Measurements from ENCODE around the gene ARHGEF25. TPM values are rescaled to one million over a fixed set of nuclear protein-coding genes. Genes with fewer than 3 reads are reported as not detected.
A peak's percentile ranks its signal among the peaks of the same experiment; 100 is the strongest.

ARHGEF25 gene
- total RNA-seq, 6 donors from 2014 or later = 6.6 to 78.6 (median 8.2) TPM

GRCh38 chr12:57619434-57620244, 8.4 kb downstream of the ARHGEF25 start:
- peak in 1 of 2 donors; percentile 2 for ATAC-seq (ENCODE audit: low FRiP score in 2 of 2)
- H3K4me1 ChIP-seq = peaks cover 14 to 31% (median 25%) of the 10 kb centered on the region in 4 donors
- peak; percentile 54 to 87 for DNase-seq
- no peaks in the 10 kb centered on the region for H3K36me3 ChIP-seq
- 17 to 43% methylated on average over 20 to 42 of the region's 46 CpGs for WGBS, 2 donors
- no peak overlapping the region for H3K27ac ChIP-seq
- TF ChIP-seq CTCF (IDR thresholded peaks at IDR 0.05) (no peak), POLR2A (IDR thresholded peaks at IDR 0.05) (no peak), POLR2AphosphoS5 (IDR thresholded peaks at IDR 0.05) (no peak), EP300 (IDR thresholded peaks at IDR 0.05) (no peak)
- peak overlapping the region in 1 of 4 donors; percentile 18 for H3K4me3 ChIP-seq
- peaks cover 0 to 47% (median 18%) of the 10 kb centered on the region in 4 donors for H3K27me3 ChIP-seq
- no peaks in the 10 kb centered on the region for H3K9me3 ChIP-seq

DNA sequence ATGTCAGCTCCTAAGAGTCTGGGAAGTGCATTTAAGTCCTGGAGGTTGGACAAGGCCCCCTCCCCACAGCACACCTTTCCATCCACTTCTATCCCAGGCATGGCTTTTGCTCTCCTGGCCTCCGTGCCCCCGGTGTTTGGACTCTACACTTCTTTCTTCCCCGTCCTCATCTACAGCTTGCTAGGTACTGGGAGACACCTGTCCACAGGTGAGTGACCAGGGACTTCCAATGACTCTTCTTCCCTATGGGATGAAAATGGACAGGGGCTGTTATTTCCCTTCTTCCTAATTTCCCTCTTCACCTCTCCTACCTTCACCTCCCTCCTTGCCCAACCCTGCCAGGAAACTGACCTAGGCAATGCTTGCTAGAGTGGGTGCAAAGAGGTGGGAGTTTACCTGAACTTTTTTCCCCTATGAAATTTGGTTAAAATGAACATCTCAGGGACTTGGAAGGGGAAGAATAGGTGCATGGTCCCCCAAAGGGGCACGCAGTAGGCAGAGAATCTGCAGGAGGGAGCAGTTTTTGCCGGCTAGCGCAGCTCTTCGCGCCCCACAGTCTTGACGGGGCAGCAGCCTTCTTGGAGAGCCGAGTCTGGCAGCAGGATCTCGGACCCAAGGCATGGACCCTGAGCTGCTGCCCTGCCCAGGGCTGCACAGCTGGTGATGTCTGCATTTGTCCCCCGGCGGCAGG, 9.2 kb downstream of the ARHGEF25 start:
- 35 to 61% methylated on average over 8 to 13 of the region's 13 CpGs for WGBS, 2 donors
- ATAC-seq (ENCODE audit: low FRiP score in 2 of 2) = no peak

GRCh38 chr12:57620936-57621496, 9.8 kb downstream of the ARHGEF25 start:
- DNase-seq = peak in 1 of 2 donors; percentile 86
- no peaks in the 10 kb centered on the region for H3K9me3 ChIP-seq
- H3K4me3 ChIP-seq = peak overlapping the region in 3 of 4 donors; percentile 30 to 50 (median 42)
- ATAC-seq (ENCODE audit: low FRiP score in 2 of 2) = peak in 1 of 2 donors; percentile 39
- no peak overlapping the region for H3K27ac ChIP-seq
- H3K4me1 ChIP-seq = peaks cover 14 to 31% (median 25%) of the 10 kb centered on the region in 4 donors
- H3K27me3 ChIP-seq = peaks cover 0 to 59% (median 21%) of the 10 kb centered on the region in 4 donors
- WGBS, 2 donors = 6 to 10% methylated on average over 26 of the region's 42 CpGs
- H3K36me3 ChIP-seq = no peaks in the 10 kb centered on the region
- TF ChIP-seq POLR2A (IDR thresholded peaks at IDR 0.05) = no peak
- TF ChIP-seq EP300 (IDR thresholded peaks at IDR 0.05) = no peak
- TF ChIP-seq CTCF (IDR thresholded peaks at IDR 0.05) = no peak
- no peak for TF ChIP-seq POLR2AphosphoS5 (IDR thresholded peaks at IDR 0.05)

More for the DNA sequence above, 9.2 kb downstream of the ARHGEF25 start:
- no peak overlapping the region for H3K4me3 ChIP-seq
- H3K27ac ChIP-seq = no peak overlapping the region
- no peak for DNase-seq
- peaks cover 0 to 53% (median 18%) of the 10 kb centered on the region in 4 donors for H3K27me3 ChIP-seq
- H3K4me1 ChIP-seq = peaks cover 14 to 31% (median 25%) of the 10 kb centered on the region in 4 donors
- H3K36me3 ChIP-seq = no peaks in the 10 kb centered on the region
- no peaks in the 10 kb centered on the region for H3K9me3 ChIP-seq
- no peak for TF ChIP-seq POLR2A (IDR thresholded peaks at IDR 0.05)
- no peak for TF ChIP-seq CTCF (IDR thresholded peaks at IDR 0.05)
- TF ChIP-seq EP300 (IDR thresholded peaks at IDR 0.05) = no peak
- no peak for TF ChIP-seq POLR2AphosphoS5 (IDR thresholded peaks at IDR 0.05)

GRCh38 chr12:57621497-57622292, 10.5 kb downstream of the ARHGEF25 start:
- DNase-seq = peak in 1 of 2 donors; percentile 92
- no peaks in the 10 kb centered on the region for H3K36me3 ChIP-seq
- TF ChIP-seq POLR2A (IDR thresholded peaks at IDR 0.05) = no peak
- TF ChIP-seq CTCF (IDR thresholded peaks at IDR 0.05) = peak; percentile 86 to 94 (median 92)
- TF ChIP-seq EP300 (IDR thresholded peaks at IDR 0.05) = no peak
- TF ChIP-seq POLR2AphosphoS5 (IDR thresholded peaks at IDR 0.05) = no peak
- no peak overlapping the region for H3K27ac ChIP-seq
- peak overlapping the region; percentile 13 to 50 (median 36) for H3K4me3 ChIP-seq
- peaks cover 14 to 31% (median 25%) of the 10 kb centered on the region in 4 donors for H3K4me1 ChIP-seq
- peaks cover 0 to 65% (median 25%) of the 10 kb centered on the region in 4 donors for H3K27me3 ChIP-seq
- WGBS, 2 donors = 1 to 4% methylated on average over 16 to 46 of the region's 49 CpGs
- ATAC-seq (ENCODE audit: low FRiP score in 2 of 2) = peak; percentile 52 to 86
- no peaks in the 10 kb centered on the region for H3K9me3 ChIP-seq

All from upper lobe of left lung (tissue), 6 donors.